ENCODE results near the gene NWD2. TPM values are rescaled to one million over a fixed set of nuclear protein-coding genes. Genes with fewer than 3 reads are reported as not detected.
"Not testable (repeated sequence)": the region's sequence is repeated elsewhere in the genome, so short reads cannot be mapped to it uniquely, and the experiment has no call there.

The NWD2 gene

DNA sequence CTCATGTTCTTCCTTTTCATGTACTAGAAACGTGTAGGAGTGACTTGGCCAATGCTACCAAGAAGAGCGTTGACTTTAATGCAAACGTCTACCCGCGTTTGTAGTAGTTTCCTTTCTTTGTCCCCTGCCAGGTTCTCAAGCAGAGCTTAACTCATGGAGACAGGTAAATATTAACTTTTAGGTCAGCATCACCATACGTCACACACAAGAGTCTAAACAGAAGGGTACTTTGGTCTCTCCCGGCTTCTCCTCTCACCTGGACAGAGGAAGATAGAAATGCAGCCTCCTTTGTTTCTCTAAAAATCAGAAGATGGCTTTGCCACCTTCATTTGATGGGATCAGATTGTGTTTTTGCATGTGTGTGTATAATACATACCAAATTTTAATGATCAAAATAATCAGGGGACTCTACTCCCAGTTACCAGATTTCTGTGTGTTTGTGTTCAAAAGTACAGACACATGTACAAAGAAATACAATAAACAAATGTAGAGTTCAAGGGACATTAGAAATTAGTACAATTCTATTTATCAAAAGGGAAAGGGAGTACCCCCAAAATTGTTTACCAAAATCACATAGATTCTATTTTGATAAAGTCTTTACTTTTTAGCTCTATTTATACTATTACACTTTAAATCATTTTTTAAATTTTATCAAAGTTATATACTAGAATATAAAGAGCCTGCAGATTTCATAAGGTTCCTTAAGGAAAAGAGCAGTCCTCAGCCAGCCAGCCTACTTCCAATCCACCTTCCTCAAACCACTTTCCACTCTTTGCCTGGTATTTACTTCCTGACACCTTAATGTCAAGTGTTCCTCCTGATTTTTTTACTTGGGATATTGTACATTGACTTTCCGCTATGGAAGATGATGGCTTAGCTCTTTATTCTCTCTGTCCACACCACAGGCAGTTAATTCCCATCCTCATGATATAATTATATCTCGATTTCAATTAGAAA, 246.1 kb downstream of the NWD2 start:
- TF ChIP-seq, protein P1, sequence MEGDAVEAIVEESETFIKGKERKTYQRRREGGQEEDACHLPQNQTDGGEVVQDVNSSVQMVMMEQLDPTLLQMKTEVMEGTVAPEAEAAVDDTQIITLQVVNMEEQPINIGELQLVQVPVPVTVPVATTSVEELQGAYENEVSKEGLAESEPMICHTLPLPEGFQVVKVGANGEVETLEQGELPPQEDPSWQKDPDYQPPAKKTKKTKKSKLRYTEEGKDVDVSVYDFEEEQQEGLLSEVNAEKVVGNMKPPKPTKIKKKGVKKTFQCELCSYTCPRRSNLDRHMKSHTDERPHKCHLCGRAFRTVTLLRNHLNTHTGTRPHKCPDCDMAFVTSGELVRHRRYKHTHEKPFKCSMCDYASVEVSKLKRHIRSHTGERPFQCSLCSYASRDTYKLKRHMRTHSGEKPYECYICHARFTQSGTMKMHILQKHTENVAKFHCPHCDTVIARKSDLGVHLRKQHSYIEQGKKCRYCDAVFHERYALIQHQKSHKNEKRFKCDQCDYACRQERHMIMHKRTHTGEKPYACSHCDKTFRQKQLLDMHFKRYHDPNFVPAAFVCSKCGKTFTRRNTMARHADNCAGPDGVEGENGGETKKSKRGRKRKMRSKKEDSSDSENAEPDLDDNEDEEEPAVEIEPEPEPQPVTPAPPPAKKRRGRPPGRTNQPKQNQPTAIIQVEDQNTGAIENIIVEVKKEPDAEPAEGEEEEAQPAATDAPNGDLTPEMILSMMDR (IDR thresholded peaks at IDR 0.05; ENCODE audit: insufficient read depth, low read length): no peak
- TF ChIP-seq SPI1 (IDR thresholded peaks at IDR 0.05; ENCODE audit: borderline replicate concordance, low read depth): no peak
- TF ChIP-seq GABPA (IDR thresholded peaks at IDR 0.05; ENCODE audit: low read depth): no peak
- Histone ChIP-seq H3K27ac (replicated peaks) (no peak overlapping the region), H3K27me3 (ENCODE audit: insufficient read depth, poor library complexity, severe bottlenecking) (no peaks in the 10 kb centered on the region), H3K4me3 (replicated peaks; ENCODE audit: insufficient read depth, low read length) (no peak overlapping the region)
- no peak for DNase-seq (ENCODE audit: low read depth in 1 of 2, low spot score in 1 of 2)

DNA sequence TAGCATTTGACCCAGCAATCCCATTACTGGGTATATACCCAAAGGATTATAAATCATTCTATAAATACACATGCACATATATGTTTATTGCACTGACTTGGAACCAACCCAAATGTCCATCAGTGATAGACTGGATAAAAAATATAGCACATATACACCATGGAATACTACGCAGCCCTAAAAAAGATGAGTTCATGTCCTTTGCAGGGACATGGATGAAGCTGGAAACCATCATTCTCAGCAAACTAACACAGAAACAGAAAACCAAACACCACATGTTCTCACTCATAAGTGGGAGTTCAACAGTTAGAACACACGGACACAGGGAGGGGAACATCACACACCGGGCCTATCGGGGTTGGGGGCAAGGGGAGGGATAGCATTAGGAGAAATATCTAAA, 250.8 kb downstream of the NWD2 start:
- DNase-seq (ENCODE audit: low read depth in 1 of 2, low spot score in 1 of 2); H3K27me3 ChIP-seq (ENCODE audit: insufficient read depth, poor library complexity, severe bottlenecking); H3K27ac ChIP-seq (replicated peaks); H3K4me3 ChIP-seq (replicated peaks; ENCODE audit: insufficient read depth, low read length): not testable (repeated sequence)

Small RNAs within 50 kb of the gene (microRNA-seq; reads per million reads assigned to microRNA genes)
- not detected for gene MIR4801
